Panc1 (cell line): Measurements from ENCODE around the gene ZNF333. TPM values are rescaled to one million over a fixed set of nuclear protein-coding genes. Genes with fewer than 3 reads are reported as not detected.

Experiments used
- ATAC-seq: fragments of 200-7000 bp; cut with Tn5 transposase; 2 replicates; pipeline ENCODE4 v1.9.1; 2020; ENCODE audit warnings: mild to moderate bottlenecking, moderate library complexity
- BruUV-seq: library from RNA; stranded (reverse); fragments of 400-500 nt; replicated peaks from 2 replicates; lab custom pipeline; 2021; lab: Mats Ljungman, UMichigan
- CTCF ChIA-PET: fragments of 300-600 bp; sonication (Branson Sonifier 250); formaldehyde crosslinking; loops from one replicate; lab custom pipeline; 2022; ENCODE audit warnings: antibody characterized with exemption; lab: Charles Lee
- POLR2A ChIA-PET: fragments of 300-600 bp; sonication (Branson Sonifier 250); formaldehyde crosslinking; loops from one replicate; lab custom pipeline; 2022; ENCODE audit warnings: antibody characterized with exemption; lab: Charles Lee
- DNase-seq: peaks from one replicate; pipeline ENCODE4 v3.0.0-alpha.2; 2010; ENCODE audit warnings: low read depth, low spot score
- H3K27ac ChIP-seq: 2 replicates; pipeline ENCODE4 v1.5.1; 2011; ENCODE audit warnings: mild to moderate bottlenecking, low read length, inconsistent platforms
- H3K27me3 ChIP-seq: fragments of 200-500 bp; sonication (Bioruptor generic); 2 replicates; pipeline ENCODE4 v1.6.0; 2014; ENCODE audit warnings: low read length, inconsistent platforms; ENCODE audit not compliant: control insufficient read depth, insufficient read depth
- H3K36me3 ChIP-seq: fragments of 200-500 bp; sonication (Bioruptor generic); 2 replicates; pipeline ENCODE4 v1.5.1; 2014; ENCODE audit warnings: inconsistent platforms, mild to moderate bottlenecking, low read length, moderate library complexity; ENCODE audit not compliant: control insufficient read depth, insufficient read depth
- H3K4me1 ChIP-seq: 2 replicates; pipeline ENCODE4 v1.5.1; 2011; ENCODE audit warnings: inconsistent platforms, mild to moderate bottlenecking, low read length, moderate library complexity; ENCODE audit not compliant: control insufficient read depth, insufficient read depth
- H3K4me3 ChIP-seq, 2 experiments: 2 replicates each; pipeline ENCODE4 v1.5.1; 2011 to 2012; ENCODE audit warnings: low read depth in 2 of 2, low read length in 2 of 2, mild to moderate bottlenecking in 2 of 2, inconsistent platforms in 1 of 2, moderate library complexity in 1 of 2
- H3K9me3 ChIP-seq: fragments of 200-500 bp; sonication (Bioruptor generic); 2 replicates; pipeline ENCODE4 v1.5.1; 2014; ENCODE audit warnings: low read depth, mild to moderate bottlenecking, inconsistent platforms, low read length, moderate library complexity; ENCODE audit not compliant: control insufficient read depth, insufficient read depth
- POLR2AphosphoS5 ChIP-seq: IDR thresholded peaks from 2 replicates; pipeline ENCODE4 v1.6.1; 2012; ENCODE audit warnings: mild to moderate bottlenecking, low read depth, low read length, moderate library complexity
- SIN3A ChIP-seq: IDR thresholded peaks from 2 replicates; pipeline ENCODE4 v1.6.1; 2012; ENCODE audit warnings: low read depth, mild to moderate bottlenecking, low read length, moderate library complexity, borderline replicate concordance; ENCODE audit not compliant: insufficient read depth
- TCF7L2 ChIP-seq: IDR thresholded peaks from 2 replicates; pipeline ENCODE4 v1.6.1; 2011; ENCODE audit warnings: mild to moderate bottlenecking, low read depth, low read length, inconsistent platforms
- in situ Hi-C: cut with HindIII; loops from 2 replicates; pipeline ENCODE4 v1.10.0; 2016; ENCODE audit warnings: low sequenced_read_pairs, low pct_unique_long_range_greater_than_20kb
- intact Hi-C: fragments of 100-400 bp; cut with micrococcal nuclease; formaldehyde crosslinking; loops from one replicate; pipeline ENCODE4 v1.10.0; 2022; ENCODE audit not compliant: unreplicated experiment
- total RNA-seq: library from RNA; stranded (reverse); gene quantifications from one replicate; pipeline ENCODE4 v1.2.1, GENCODE V29; 2021; ENCODE audit not compliant: unreplicated experiment
- TF ChIP-seq, protein P1 (sequence below): fragments of 450-650 bp; IDR thresholded peaks from 2 replicates; pipeline ENCODE4 v1.5.1; 2017; ENCODE audit warnings: mild to moderate bottlenecking
- TF ChIP-seq, protein P2 (sequence below), 2 experiments: IDR thresholded peaks; 2 replicates each; pipeline ENCODE4 v1.6.1; 2011 to 2012; ENCODE audit warnings: low read depth in 2 of 2, control low read depth in 1 of 2, low read length in 1 of 2, mild to moderate bottlenecking in 1 of 2, moderate library complexity in 1 of 2; ENCODE audit not compliant: insufficient read depth in 1 of 2

Gene ZNF333
- total RNA-seq, 1 experiment from 2014 or later, result 9.2 TPM

DNA sequence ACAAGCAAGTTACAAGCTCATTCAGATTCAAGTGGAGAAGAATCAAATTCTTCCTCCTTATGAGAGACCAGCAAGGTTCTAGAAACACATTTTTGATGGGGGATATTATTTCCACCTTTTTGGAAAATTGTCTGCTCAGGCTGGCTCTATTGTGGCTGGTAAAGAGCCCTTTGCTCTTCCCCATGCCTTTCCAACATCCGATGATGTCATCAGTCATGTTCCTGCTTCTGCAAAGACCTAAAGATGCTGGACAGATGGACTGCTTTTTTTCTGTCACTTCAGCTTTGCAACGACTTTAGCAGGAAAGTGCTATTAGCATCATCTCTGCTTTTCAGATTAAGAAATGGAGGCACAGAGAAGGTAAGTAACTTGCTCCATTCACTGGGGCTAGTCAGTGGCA, 19.4 kb upstream of the ZNF333 start:
- Histone ChIP-seq H3K4me1 (no peaks in the 10 kb centered on the region), H3K27me3 (peaks cover 2% of the 10 kb centered on the region; the same call in 1 of the 2 replicates), H3K36me3 (no peaks in the 10 kb centered on the region), H3K27ac (no peak overlapping the region), H3K4me3 (no peak overlapping the region), H3K9me3 (no peaks in the 10 kb centered on the region; the same call in 1 of the 2 replicates)
- DNase-seq (no peak), ATAC-seq (no peak)
- intact Hi-C loops, result no loop called here
- in situ Hi-C loops, result no loop called here
- TF ChIP-seq POLR2AphosphoS5 (no peak), TCF7L2 (no peak), SIN3A (no peak)
- TF ChIP-seq, protein P1, sequence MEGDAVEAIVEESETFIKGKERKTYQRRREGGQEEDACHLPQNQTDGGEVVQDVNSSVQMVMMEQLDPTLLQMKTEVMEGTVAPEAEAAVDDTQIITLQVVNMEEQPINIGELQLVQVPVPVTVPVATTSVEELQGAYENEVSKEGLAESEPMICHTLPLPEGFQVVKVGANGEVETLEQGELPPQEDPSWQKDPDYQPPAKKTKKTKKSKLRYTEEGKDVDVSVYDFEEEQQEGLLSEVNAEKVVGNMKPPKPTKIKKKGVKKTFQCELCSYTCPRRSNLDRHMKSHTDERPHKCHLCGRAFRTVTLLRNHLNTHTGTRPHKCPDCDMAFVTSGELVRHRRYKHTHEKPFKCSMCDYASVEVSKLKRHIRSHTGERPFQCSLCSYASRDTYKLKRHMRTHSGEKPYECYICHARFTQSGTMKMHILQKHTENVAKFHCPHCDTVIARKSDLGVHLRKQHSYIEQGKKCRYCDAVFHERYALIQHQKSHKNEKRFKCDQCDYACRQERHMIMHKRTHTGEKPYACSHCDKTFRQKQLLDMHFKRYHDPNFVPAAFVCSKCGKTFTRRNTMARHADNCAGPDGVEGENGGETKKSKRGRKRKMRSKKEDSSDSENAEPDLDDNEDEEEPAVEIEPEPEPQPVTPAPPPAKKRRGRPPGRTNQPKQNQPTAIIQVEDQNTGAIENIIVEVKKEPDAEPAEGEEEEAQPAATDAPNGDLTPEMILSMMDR, result no peak
- TF ChIP-seq, protein P2, sequence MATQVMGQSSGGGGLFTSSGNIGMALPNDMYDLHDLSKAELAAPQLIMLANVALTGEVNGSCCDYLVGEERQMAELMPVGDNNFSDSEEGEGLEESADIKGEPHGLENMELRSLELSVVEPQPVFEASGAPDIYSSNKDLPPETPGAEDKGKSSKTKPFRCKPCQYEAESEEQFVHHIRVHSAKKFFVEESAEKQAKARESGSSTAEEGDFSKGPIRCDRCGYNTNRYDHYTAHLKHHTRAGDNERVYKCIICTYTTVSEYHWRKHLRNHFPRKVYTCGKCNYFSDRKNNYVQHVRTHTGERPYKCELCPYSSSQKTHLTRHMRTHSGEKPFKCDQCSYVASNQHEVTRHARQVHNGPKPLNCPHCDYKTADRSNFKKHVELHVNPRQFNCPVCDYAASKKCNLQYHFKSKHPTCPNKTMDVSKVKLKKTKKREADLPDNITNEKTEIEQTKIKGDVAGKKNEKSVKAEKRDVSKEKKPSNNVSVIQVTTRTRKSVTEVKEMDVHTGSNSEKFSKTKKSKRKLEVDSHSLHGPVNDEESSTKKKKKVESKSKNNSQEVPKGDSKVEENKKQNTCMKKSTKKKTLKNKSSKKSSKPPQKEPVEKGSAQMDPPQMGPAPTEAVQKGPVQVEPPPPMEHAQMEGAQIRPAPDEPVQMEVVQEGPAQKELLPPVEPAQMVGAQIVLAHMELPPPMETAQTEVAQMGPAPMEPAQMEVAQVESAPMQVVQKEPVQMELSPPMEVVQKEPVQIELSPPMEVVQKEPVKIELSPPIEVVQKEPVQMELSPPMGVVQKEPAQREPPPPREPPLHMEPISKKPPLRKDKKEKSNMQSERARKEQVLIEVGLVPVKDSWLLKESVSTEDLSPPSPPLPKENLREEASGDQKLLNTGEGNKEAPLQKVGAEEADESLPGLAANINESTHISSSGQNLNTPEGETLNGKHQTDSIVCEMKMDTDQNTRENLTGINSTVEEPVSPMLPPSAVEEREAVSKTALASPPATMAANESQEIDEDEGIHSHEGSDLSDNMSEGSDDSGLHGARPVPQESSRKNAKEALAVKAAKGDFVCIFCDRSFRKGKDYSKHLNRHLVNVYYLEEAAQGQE (IDR thresholded peaks at IDR 0.05; ENCODE audit: insufficient read depth in 1 of 2, low read depth in 2 of 2, low read length in 1 of 2), result no peak
- POLR2A ChIA-PET, result no interaction called here
- no TSS peak for BruUV-seq
- CTCF ChIA-PET, result no interaction called here

DNA sequence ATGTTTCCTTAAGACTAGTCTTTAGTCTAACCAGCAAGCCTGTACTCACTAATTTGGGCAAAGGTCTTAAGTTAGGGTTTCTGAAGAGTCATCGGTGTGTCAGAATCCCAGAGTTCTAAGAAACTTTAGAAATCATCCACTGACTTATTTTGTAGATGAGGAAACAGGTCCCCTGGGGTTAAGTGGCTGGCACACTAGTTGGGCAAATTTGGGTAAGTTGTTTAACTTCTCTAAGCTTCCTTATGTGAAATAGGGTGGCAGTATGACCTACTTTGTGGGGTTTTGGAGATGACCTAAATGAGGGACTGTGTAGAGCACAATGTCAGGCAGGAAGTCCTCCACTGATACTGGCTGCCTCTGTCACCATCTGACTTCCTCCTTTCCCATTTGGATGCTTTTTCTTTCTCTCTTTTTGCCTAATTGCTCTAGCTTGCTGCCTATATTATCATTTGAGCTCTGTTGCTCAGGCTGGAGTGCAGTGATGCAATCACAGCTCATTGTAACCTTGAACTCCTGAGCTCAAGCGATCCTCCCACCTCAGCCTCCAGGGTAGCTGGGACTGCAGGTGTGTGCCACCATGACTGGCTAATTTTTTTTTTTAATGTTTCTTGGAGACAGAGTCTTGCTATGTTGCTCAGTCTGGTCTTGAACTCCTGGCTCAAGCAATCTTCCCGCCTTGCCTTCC, 17.5 kb upstream of the ZNF333 start:
- no TSS peak for BruUV-seq
- TF ChIP-seq TCF7L2, result no peak
- no peak for TF ChIP-seq POLR2AphosphoS5
- TF ChIP-seq, protein P1, result no peak
- TF ChIP-seq, protein P2 (IDR thresholded peaks at IDR 0.05; ENCODE audit: insufficient read depth in 1 of 2, low read depth in 2 of 2, low read length in 1 of 2), result no peak
- no peak for TF ChIP-seq SIN3A
- ChIA-PET POLR2A (no interaction called here), CTCF (no interaction called here)
- Histone ChIP-seq H3K4me1 (no peaks in the 10 kb centered on the region), H3K4me3 (no peak overlapping the region), H3K27ac (no peak overlapping the region), H3K9me3 (no peaks in the 10 kb centered on the region; the same call in 1 of the 2 replicates), H3K36me3 (no peaks in the 10 kb centered on the region), H3K27me3 (peaks cover 2% of the 10 kb centered on the region; the same call in 1 of the 2 replicates)
- no peak for ATAC-seq
- intact Hi-C loops, result no loop called here
- in situ Hi-C loops, result no loop called here
- DNase-seq, result no peak
